ENCODE measurements around the gene DKK3. TPM values are rescaled to one million over a fixed set of nuclear protein-coding genes. Genes with fewer than 3 reads are reported as not detected.

The DKK3 gene
- total RNA-seq, 2 experiments from 2014 or later: not detected

DNA sequence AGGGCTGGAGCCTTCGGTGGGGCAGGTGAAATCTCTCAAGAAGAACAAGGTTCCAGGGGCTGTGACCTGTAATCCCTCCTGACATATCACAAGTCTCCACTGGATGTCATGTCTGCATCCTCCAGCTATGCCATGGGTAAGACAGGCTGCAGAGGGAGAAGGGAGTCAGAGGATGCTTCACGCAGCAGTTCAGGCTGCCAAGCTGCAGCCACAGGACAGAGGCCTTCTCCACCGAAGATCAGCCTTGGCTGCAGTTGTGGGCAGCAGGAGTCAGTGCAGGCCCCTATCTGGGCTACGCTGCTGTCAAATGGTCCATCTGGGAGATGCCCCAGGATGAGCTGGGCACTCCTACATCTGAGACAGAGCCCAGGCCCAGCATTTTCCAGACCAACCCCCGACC lies 25.0 kb downstream of the DKK3 start:
- Mint-ChIP-seq H3K27me3 (no peaks in the 10 kb centered on the region), H3K9me3 (no peaks in the 10 kb centered on the region), H3K4me3 (no peak overlapping the region), H3K36me3 (no peaks in the 10 kb centered on the region), H3K27ac (no peak overlapping the region), H3K4me1 (ENCODE audit: low read depth) (peaks cover 4% of the 10 kb centered on the region)
- intact Hi-C loops (cut with micrococcal nuclease): no loop called here
- ChIA-PET CTCF (interaction anchor here (1.0 kb wide), 1 partner anchor 52 kb away, joined by 3 read pairs; no protein-coding TSS in a partner anchor), POLR2A (no interaction called here)
- no peak for DNase-seq

GRCh38 chr11:11982975-11983374 lies 25.5 kb downstream of the DKK3 start:
- CTCF ChIA-PET: interaction anchor here (1.0 kb wide), 1 partner anchor 51 kb away, joined by 3 read pairs; no protein-coding TSS in a partner anchor
- POLR2A ChIA-PET: no interaction called here
- Mint-ChIP-seq H3K27ac (no peak overlapping the region), H3K27me3 (no peaks in the 10 kb centered on the region), H3K36me3 (no peaks in the 10 kb centered on the region), H3K4me1 (ENCODE audit: low read depth) (peaks cover 4% of the 10 kb centered on the region), H3K9me3 (no peaks in the 10 kb centered on the region), H3K4me3 (no peak overlapping the region)
- intact Hi-C loops (cut with micrococcal nuclease): no loop called here
- no peak for DNase-seq

- ChIA-PET POLR2A (no interaction called here), CTCF (interaction anchor here (3.6 kb wide), 1 partner anchor 15 kb away, joined by 13 read pairs; no protein-coding TSS in a partner anchor)
- Mint-ChIP-seq H3K4me3 (no peak overlapping the region), H3K27ac (no peak overlapping the region), H3K27me3 (no peaks in the 10 kb centered on the region), H3K4me1 (ENCODE audit: low read depth) (peaks cover 1% of the 10 kb centered on the region), H3K9me3 (no peaks in the 10 kb centered on the region), H3K36me3 (no peaks in the 10 kb centered on the region)
- intact Hi-C loops (cut with micrococcal nuclease): no loop called here
- DNase-seq: no peak
These were observed 26.0 kb downstream of the DKK3 start for GRCh38 chr11:11982461-11982860.

DNA sequence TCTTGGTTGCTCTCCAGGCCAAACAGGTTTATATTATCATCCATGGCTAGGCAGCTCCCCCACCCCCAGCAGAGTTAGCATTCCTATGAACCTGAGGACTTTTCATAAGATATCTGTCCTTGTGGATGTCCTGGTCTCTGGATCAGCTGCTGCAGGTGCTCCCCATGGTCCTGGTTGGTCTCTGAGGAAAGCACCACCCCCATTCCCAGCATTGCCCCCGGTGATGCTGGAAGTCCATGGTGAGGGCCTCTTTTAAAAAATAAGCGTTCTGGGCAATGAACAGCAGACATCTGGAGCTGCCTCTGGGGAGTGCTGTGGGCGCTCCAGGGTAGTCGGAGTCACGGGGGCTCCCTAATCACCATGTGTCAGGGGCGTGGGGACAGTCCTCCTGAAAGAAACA lies 26.6 kb downstream of the DKK3 start:
- ChIA-PET POLR2A (no interaction called here), CTCF (interaction anchor here (3.6 kb wide), 1 partner anchor 15 kb away, joined by 13 read pairs; no protein-coding TSS in a partner anchor)
- Mint-ChIP-seq H3K27me3 (no peaks in the 10 kb centered on the region), H3K36me3 (no peaks in the 10 kb centered on the region), H3K4me3 (no peak overlapping the region), H3K9me3 (no peaks in the 10 kb centered on the region), H3K27ac (no peak overlapping the region), H3K4me1 (ENCODE audit: low read depth) (no peaks in the 10 kb centered on the region)
- intact Hi-C loops (cut with micrococcal nuclease): no loop called here
- DNase-seq: no peak

DNA sequence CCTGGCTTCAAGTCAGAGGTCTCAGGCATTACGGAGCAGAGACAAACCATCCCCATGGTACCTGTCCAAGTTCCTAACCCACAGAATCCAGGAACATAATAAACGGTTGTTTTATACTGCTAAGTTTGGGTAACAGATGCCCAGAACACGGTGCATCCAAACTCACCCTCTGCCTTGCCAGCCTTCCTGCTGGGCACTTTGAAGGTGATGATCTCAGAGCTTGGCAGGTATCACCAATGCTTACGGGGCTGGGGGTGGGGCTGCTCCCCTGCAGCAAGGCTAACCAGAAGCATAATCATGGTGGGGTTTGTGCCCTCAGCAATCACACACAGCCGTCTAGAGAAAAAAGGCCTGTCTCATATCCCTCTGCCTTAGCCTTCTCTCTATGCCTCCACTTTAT lies 27.1 kb downstream of the DKK3 start:
- H3K36me3 Mint-ChIP-seq: no peaks in the 10 kb centered on the region
- POLR2A ChIA-PET: no interaction called here
- CTCF ChIA-PET: interaction anchor here (3.6 kb wide), 1 partner anchor 14 kb away, joined by 13 read pairs; no protein-coding TSS in a partner anchor

GRCh38 chr11:11980841-11981308 lies 27.6 kb downstream of the DKK3 start:
- Mint-ChIP-seq H3K27me3 (no peaks in the 10 kb centered on the region), H3K4me1 (ENCODE audit: low read depth) (no peaks in the 10 kb centered on the region), H3K9me3 (no peaks in the 10 kb centered on the region), H3K27ac (no peak overlapping the region), H3K36me3 (no peaks in the 10 kb centered on the region), H3K4me3 (no peak overlapping the region)
- POLR2A ChIA-PET: no interaction called here
- intact Hi-C loops (cut with micrococcal nuclease): no loop called here
- CTCF ChIA-PET: interaction anchor here (3.6 kb wide), 1 partner anchor 14 kb away, joined by 13 read pairs; no protein-coding TSS in a partner anchor
- no peak for DNase-seq

More for the DNA sequence above, 27.1 kb downstream of the DKK3 start:
- Mint-ChIP-seq H3K27me3 (no peaks in the 10 kb centered on the region), H3K4me3 (no peak overlapping the region), H3K27ac (no peak overlapping the region), H3K4me1 (ENCODE audit: low read depth) (no peaks in the 10 kb centered on the region), H3K9me3 (no peaks in the 10 kb centered on the region)
- no peak for DNase-seq
- intact Hi-C loops (cut with micrococcal nuclease): no loop called here

- CTCF ChIA-PET: interaction anchor here (3.6 kb wide), 1 partner anchor 13 kb away, joined by 13 read pairs; no protein-coding TSS in a partner anchor
- intact Hi-C loops (cut with micrococcal nuclease): no loop called here
- DNase-seq: no peak
- no peaks in the 10 kb centered on the region for H3K36me3 Mint-ChIP-seq
- H3K27ac Mint-ChIP-seq: no peak overlapping the region
- H3K27me3 Mint-ChIP-seq: no peaks in the 10 kb centered on the region
- H3K4me1 Mint-ChIP-seq (ENCODE audit: low read depth): peaks cover under 1% of the 10 kb centered on the region
- POLR2A ChIA-PET: no interaction called here
- H3K9me3 Mint-ChIP-seq: no peaks in the 10 kb centered on the region
- no peak overlapping the region for H3K4me3 Mint-ChIP-seq
These were observed 28.2 kb downstream of the DKK3 start for GRCh38 chr11:11980200-11980599.

DNA sequence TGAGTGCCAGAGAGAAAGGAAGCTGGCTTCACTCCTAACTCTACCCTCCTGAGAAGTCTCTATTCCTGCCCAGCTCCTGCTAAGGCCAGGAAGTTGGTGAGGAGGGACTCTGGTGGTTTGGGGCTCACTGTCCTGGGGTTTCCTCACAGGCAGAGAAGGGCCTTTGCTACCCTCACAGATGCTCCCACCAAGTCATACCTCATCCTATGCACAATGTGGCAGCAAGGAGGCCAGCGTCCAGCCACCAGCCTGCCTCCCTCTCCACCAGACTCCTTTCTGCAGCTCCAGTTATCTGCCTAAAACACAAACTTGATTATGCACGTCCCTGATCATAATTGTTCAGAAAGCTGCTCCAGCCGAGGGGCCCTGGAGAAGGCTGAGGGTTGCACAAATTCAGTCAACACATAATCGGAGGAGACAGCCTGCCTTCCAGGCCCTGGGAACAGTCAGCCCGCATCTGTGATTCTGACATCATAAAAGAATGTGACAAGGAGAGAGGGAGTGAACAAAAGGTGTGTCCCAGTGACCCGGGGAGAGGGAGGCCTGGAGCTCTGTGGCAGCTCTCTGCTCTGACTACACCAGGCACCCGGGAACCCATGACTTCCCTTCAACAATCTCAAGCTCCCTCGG lies 28.8 kb downstream of the DKK3 start:
- ChIA-PET POLR2A (no interaction called here), CTCF (interaction anchor here (1.6 to 3.6 kb wide), 2 partner anchors 13 to 302 kb away, joined by 3 to 13 read pairs; no protein-coding TSS in a partner anchor)
- H3K4me1 Mint-ChIP-seq (ENCODE audit: low read depth): peaks cover 6% of the 10 kb centered on the region

GRCh38 chr11:11978792-11979487 lies 29.5 kb downstream of the DKK3 start:
- no peaks in the 10 kb centered on the region for H3K9me3 Mint-ChIP-seq
- no peak overlapping the region for H3K27ac Mint-ChIP-seq
- DNase-seq: no peak
- intact Hi-C loops (cut with micrococcal nuclease): no loop called here
- peaks cover 8% of the 10 kb centered on the region for H3K4me1 Mint-ChIP-seq (ENCODE audit: low read depth)
- H3K27me3 Mint-ChIP-seq: no peaks in the 10 kb centered on the region
- no peak overlapping the region for H3K4me3 Mint-ChIP-seq
- H3K36me3 Mint-ChIP-seq: no peaks in the 10 kb centered on the region
- POLR2A ChIA-PET: no interaction called here
- CTCF ChIA-PET: interaction anchor here (1.6 to 3.6 kb wide), 2 partner anchors 12 to 303 kb away, joined by 3 to 13 read pairs; no protein-coding TSS in a partner anchor

More for the DNA sequence above, 28.8 kb downstream of the DKK3 start:
- Mint-ChIP-seq H3K36me3 (no peaks in the 10 kb centered on the region), H3K4me3 (no peak overlapping the region), H3K27me3 (no peaks in the 10 kb centered on the region), H3K9me3 (no peaks in the 10 kb centered on the region), H3K27ac (no peak overlapping the region)
- DNase-seq: no peak
- intact Hi-C loops (cut with micrococcal nuclease): no loop called here

DNA sequence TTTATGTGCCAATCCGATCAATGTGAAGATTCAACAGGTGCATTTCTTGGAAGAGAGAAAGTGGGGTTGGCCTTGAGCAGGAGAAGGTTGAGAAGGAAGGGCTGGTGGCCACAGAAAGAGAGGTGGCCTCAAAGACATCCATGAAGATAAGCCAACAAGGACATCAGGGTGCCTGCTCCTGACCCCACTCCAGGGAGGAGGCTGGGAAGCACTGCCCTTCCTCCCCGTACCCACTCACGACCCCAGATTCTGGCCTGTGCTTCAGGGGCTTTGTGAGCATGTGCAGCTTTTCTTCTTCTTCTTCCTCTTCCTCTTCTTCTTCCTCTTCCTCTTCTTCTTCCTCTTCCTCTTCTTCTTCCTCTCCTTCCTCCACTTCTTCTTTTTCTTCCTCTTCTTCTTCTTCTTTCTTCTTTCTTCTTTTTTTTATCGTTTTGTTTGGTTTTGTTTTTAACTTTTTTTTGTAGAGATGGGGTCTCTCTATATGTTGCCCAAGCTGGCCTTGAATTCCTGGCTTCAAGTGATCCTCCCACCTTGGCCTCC lies 30.3 kb downstream of the DKK3 start:
- H3K4me1 Mint-ChIP-seq (ENCODE audit: low read depth): peaks cover 8% of the 10 kb centered on the region
- DNase-seq: no peak
- H3K9me3 Mint-ChIP-seq: no peaks in the 10 kb centered on the region
- H3K4me3 Mint-ChIP-seq: no peak overlapping the region
- no peaks in the 10 kb centered on the region for H3K27me3 Mint-ChIP-seq
- H3K27ac Mint-ChIP-seq: no peak overlapping the region
- no peaks in the 10 kb centered on the region for H3K36me3 Mint-ChIP-seq
- ChIA-PET CTCF (interaction anchor here (1.6 kb wide), 1 partner anchor 303 kb away, joined by 3 read pairs; no protein-coding TSS in a partner anchor), POLR2A (no interaction called here)
- intact Hi-C loops (cut with micrococcal nuclease): no loop called here

- DNase-seq: peak; percentile 3
- Mint-ChIP-seq H3K36me3 (no peaks in the 10 kb centered on the region), H3K9me3 (no peaks in the 10 kb centered on the region), H3K27me3 (no peaks in the 10 kb centered on the region), H3K4me1 (ENCODE audit: low read depth) (peaks cover 8% of the 10 kb centered on the region), H3K4me3 (no peak overlapping the region), H3K27ac (no peak overlapping the region)
- ChIA-PET CTCF (no interaction called here), POLR2A (no interaction called here)
- intact Hi-C loops (cut with micrococcal nuclease): no loop called here
These were observed 31.1 kb downstream of the DKK3 start for GRCh38 chr11:11977206-11977938.

All from activated CD4-positive, alpha-beta memory T cell treated with anti-CD3 and anti-CD28 coated beads for 36 hours (primary cell).